Uterus (tissue), 2 donors: ENCODE data around the gene FANCC.

Experiments
- POLR2A ChIP-seq, 2 donors: fragments of 450-650 bp; IDR thresholded peaks; one replicate each; pipeline ENCODE4 v1.6.1; 2016; ENCODE audit warnings: antibody characterized with exemption in 2 of 2, mild to moderate bottlenecking in 1 of 2, moderate library complexity in 1 of 2
- TF ChIP-seq, protein P1 (sequence below), 4 experiments: fragments of 200-600 bp in 2 of 4; fragments of 450-650 bp in 2 of 4; sonication (generic) in 2 of 4; IDR thresholded peaks; one replicate each; pipeline ENCODE4 v1.5.1; 2016 to 2019; ENCODE audit warnings: antibody characterized with exemption in 4 of 4, mild to moderate bottlenecking in 2 of 4, moderate library complexity in 1 of 4

DNA sequence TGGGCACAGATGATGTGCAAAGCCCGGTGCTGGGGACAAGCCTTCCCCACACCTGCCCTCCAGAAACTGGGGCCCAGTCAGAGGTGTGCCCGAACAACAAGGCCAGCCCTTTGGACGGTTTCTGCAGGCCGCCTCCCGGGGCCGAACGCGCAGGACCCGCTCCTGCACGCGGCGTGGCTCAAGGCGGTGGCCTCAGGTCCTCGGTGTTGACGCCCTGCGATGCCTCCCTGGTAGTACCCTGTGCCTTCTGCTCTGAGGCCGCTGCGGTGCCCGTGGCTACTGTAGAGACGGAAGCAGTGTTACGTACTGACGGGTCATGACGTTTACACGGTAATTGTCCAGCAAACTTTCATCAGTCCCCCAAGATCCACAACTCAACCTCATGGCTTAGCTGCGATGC, 33.5 kb upstream of the FANCC start:
- TF ChIP-seq, protein P1, sequence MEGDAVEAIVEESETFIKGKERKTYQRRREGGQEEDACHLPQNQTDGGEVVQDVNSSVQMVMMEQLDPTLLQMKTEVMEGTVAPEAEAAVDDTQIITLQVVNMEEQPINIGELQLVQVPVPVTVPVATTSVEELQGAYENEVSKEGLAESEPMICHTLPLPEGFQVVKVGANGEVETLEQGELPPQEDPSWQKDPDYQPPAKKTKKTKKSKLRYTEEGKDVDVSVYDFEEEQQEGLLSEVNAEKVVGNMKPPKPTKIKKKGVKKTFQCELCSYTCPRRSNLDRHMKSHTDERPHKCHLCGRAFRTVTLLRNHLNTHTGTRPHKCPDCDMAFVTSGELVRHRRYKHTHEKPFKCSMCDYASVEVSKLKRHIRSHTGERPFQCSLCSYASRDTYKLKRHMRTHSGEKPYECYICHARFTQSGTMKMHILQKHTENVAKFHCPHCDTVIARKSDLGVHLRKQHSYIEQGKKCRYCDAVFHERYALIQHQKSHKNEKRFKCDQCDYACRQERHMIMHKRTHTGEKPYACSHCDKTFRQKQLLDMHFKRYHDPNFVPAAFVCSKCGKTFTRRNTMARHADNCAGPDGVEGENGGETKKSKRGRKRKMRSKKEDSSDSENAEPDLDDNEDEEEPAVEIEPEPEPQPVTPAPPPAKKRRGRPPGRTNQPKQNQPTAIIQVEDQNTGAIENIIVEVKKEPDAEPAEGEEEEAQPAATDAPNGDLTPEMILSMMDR (IDR thresholded peaks at IDR 0.05), result no peak
- TF ChIP-seq POLR2A (IDR thresholded peaks at IDR 0.05), result no peak
